DMS79 (cell line): Measurements from ENCODE around the gene IL17REL.

Experiments
- DNase-seq: peaks from one replicate; lab custom pipeline; 2025; lab: John Stamatoyannopoulos, UW

Gene IL17REL

DNA sequence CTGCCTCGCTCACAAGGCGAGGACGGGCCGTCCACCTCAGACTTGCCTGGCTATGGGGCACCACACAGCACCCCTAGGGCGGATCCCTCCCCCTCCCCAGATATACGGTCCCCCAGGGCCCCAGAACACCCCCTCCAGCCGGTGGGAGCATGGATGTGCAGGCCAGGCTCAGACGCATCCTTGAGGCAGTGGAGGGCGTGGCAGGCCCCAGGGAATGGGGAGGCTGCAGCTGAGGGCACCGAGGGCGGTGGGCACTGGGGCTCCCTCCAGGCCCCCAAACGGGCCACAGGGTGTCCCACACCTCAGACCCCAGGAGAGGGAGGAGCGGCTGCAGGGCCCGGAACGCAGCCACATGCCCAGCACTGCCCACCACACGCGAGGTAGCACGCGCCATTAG lies 33.5 kb upstream of the IL17REL start:
- DNase-seq = no peak

DNA sequence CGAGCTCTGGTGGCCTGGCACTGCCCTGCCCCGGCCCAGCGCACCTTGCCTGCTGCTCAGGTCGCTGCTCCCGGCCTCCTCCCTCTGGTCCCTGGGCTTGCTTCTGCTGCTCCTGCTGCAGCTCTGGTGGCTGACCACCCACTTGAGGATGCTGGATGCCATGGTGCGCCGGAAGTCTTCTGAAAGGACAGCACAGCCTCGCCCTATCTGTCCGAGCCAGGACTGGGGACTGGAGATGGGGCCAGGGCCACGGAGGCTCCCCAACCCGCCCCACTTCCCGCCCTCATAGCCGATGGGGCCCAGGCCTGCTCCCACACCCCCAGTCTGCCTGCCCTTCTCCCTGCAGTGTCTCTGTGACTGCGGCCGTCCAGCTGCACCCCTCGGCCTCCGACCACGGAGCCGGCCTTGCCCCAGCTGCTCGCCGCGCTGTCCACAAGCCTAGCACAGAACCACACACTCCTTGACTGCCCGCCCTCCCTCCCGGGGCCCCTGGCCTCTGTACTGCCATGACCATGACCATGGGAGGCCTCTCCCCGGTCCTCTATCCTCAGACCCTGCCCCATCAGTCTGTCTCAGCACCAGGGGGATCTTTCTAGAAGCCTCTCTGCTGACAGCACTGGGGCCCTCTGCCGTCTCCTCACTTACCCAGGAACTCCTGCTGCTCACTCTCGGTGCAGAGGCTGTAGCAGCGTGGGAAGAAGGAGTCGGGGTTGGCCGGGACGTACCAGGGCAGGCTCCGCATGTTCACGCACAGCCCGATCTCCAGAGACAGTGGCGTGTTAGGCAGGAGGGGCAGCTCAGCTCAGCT lies 32.9 kb upstream of the IL17REL start:
- no peak for DNase-seq

GRCh38 chr22:50044485-50045118 lies 32.0 kb upstream of the IL17REL start:
- no peak for DNase-seq

- DNase-seq = no peak
Observed at GRCh38 chr22:50041361-50042065, 28.9 kb upstream of the IL17REL start.

GRCh38 chr22:50040717-50041116 lies 28.2 kb upstream of the IL17REL start:
- DNase-seq = no peak

DNA sequence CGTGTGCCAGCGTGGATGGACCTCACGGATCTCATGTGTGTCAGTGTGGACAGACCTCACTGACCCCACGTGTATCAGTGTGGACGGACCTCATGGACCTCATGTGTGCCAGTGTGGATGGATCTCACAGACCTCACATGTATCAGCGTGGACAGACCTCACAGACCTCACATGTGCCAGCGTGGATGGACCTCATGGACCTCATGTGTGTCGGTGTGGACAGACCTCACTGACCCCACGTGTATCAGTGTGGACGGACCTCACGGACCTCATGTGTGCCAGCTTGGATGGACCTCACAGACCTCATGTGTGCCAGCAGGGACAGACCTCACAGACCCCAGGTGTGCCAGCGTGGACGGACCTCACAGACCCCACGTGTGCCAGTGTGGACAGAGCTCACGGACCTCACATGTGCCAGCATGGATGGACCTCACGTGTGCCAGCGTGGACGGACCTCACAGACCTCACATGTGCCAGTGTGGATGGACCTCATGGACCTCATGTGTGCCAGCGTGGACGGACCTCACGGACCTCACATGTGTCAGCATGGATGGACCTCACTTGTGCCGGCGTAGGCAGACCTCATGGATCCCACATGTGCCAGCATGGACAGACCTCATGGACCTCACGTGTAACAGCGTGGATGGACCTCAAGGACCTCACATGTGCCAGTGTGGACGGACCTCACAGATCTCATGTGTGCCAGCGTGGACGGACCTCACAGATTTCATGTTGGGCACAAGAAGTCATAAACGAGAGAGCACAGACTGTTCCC lies 27.3 kb upstream of the IL17REL start:
- DNase-seq = no peak

GRCh38 chr22:50035976-50036724 lies 23.6 kb upstream of the IL17REL start:
- DNase-seq = no peak

DNA sequence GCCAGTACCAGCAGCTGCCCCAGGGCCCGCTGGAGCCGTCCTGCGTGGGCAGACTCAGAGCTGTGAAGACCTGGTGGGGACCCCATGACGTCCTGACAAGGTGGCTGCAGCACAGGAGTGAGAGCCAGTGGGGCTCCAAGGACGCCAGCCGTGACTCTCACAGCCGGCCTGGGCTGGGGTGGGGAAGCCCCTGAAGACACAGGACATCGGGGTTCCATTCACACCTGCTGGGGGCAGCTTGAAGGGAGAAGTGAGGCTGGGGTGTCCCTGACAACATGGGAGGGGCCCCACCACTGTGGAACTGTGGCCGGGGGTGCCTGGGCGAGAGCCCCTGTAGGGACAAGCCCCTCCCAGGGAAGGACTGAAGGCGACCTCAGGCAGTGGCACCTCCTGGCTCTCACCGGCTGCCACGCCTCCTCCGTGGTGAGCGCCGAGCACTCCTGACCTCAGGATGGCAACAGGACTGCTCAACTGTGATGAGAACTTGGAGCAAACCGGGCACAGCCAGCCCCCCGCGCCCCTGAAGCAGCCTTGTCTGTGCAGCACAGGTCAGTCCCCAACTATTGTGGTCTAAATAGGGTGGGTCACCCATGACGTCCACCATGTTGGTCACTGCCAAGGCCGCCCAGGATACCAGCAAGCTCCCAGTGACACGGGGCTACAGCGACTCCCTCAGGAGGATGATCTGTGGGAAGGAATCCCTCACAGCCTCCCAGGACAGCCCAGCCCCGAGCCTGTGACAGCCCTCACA lies 22.7 kb upstream of the IL17REL start:
- DNase-seq = no peak

GRCh38 chr22:50034126-50035081 lies 21.8 kb upstream of the IL17REL start:
- no peak for DNase-seq

DNA sequence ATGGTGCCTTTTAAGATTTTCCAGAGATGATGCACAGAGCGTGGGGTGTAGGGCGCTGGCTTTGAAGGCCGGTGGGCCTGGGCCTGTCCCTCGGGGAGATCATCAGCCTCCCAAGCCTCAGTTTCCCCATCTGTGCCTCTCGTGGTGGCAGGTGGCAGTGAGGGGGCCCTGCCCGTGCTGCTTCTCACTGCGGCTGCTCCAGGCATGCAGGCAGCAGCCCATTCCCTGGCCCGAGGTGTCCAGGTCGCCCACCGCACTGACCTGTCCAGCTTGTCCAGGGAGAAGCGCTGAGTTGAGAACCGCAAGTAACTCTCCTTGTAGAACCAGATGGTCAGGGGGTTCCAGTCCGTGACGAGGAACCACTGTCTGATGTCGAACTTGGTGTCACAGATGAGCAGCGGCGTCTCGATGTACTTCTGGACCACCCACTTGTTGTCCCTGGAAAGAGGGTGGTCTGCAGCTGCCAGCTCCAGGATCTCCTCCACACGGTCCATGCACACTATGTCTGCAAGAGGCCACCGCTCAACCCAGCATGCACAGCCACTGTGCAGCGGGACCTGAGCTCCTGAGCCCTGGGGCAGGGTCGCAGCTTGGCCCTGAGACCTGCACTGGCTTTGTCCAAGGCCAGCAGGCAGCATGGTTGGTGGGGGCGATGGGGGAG lies 20.5 kb upstream of the IL17REL start:
- DNase-seq = no peak

DNA sequence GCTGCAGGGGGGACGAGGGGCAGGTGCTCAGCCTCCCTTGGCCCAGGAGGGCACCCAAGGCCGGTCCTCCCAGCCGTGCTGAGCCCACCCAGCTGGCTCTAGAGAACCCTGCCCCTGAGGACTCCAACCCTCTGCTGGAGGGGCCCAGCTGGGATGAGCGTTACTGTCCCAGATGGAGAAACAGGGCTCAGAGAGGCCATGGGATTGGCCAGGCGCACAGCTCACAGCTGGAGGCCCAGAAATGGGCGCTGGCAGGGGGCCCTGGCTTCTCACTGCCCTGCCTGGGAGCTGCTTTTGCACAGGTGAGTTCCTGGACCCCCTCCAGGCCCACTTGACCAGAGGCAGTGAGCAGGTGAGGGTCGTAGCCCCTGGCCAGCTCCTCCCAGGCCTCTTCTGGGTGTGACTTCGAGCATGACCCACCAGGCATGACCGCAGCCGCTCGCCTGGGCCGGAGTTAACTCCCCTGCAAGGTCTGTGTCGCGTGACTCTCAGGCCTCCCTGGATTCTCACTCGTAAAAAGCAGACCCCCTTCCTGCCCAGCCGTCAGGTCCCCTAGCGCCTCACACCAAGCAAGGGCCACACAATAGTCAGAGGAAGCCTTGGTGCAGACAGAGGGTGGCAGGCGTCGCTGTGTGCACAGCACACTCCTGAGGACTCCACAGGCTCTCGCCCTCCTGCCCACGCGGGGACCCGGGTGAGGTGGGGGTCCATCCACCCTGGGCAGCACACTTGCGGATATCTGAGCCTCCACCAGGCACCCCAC lies 19.7 kb upstream of the IL17REL start:
- no peak for DNase-seq

DNA sequence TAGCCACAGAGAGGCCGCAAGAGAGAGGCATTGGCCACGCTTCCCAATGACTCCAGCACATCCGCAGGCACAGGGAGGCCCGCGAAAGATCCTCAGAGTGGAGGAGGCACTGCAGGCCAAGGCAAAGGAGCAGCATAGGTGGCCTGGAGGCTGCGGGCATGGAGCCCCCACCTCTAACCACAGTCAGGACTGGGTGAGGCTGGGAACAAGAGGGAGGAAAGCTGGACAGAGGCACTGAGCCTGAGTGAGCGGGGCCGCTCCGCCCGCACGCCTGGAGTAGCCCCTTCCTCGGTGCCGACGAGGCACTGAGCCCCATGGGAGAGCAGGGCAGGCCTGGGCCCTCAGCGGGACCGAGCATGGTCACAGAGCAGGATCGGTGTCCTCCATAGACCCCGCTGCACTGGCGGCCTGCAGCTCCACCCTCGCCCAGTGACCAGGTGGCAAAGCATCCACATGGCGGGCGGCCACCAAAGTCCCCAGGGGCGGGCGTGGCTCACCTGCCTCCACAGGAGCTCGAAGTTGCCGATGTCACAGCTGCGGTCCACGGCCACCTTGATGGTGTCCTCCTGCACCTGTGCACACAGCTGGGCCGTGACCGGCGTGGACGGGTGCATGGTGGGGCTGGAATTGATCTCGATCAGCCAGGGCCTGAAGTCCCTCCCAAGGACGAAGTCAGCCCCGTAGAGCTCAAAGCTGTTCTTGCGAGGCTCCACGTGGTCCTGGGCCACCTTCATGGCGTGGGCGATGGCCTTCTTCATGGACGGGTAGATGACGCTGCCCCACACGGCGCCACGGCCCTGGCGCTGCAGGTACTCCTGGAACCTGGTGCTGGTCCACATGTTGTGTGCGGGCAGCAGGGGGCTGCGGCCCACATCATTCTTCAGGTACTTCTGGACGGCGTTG lies 18.9 kb upstream of the IL17REL start:
- DNase-seq = no peak

DNA sequence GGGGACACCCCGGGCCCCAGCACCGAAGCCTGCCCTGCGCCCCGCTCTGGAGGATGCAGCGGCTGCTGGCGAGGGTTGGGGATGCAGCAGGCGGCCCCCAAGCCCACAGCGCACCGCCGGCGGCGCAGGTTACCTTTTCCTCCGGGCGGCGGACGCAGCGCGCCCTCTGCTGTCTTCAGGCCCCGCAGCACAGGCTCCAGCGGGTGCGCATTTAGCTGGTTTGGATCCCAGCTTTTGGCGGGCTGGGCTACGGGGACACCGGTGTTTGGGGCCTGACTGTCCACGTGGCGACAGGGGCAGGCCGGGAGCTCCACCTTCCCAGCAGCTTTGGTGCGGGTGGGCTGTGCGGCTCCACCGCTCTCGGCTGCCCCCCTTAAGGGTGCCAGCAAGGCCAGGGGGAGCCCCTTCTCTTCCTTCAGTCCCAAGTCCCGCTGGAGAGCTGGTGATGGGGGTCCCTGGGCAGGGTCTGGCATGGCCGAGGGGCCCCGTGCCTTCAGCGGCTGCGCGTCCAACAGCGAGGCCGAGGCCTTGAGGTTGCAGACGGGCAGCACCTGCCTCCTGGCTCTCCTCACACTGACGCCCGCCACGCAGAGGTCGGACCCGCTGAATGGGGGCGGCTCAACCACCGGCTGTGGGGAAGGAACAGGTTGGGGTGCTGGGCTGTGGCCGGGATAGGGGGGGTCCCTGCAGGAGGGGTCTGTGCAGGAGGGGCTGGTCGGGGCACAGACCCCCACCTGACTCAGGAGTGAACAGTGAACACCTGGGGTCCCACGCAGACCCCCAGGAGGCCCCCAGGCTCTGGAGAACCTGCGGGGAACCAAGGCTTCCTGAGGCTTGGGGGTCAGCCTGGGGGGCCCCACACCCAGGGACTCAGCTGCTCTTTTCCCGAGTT lies 18.0 kb upstream of the IL17REL start:
- peak; percentile 12 for DNase-seq

- peak; percentile 34 for DNase-seq
Observed at GRCh38 chr22:50027639-50028537, 15.3 kb upstream of the IL17REL start.

- DNase-seq = no peak
Observed at GRCh38 chr22:50025993-50026392, 13.4 kb upstream of the IL17REL start.
